GM21576 (cell line): ENCODE results near the gene PIRT.
"Not testable (repeated sequence)": the region's sequence is repeated elsewhere in the genome, so short reads cannot be mapped to it uniquely, and the experiment has no call there.

Experiments
- ATAC-seq: cut with Tn5 transposase; IDR thresholded peaks from one replicate; pipeline ENCODE4 v1.9.1; 2021; ENCODE audit warnings: mild to moderate bottlenecking, moderate library complexity; ENCODE audit not compliant: unreplicated experiment

The PIRT gene

GRCh38 chr17:10837921-10838320 is at the start of gene PIRT:
PIRT (minus strand) TSS chr17:10838087; CDS start chr17:10825645, 12,442 bp downstream.
- ATAC-seq, result no peak

GRCh38 chr17:10881959-10882358 is 44.1 kb upstream of the PIRT start:
- no peak for ATAC-seq

GRCh38 chr17:10879190-10879836 is 41.4 kb upstream of the PIRT start:
- ATAC-seq, result no peak

- ATAC-seq, result no peak
Measured at GRCh38 chr17:10875984-10876555, 38.2 kb upstream of the PIRT start.

- no peak for ATAC-seq
Measured at GRCh38 chr17:10875430-10875851, 37.6 kb upstream of the PIRT start.

GRCh38 chr17:10871914-10872313 is 34.0 kb upstream of the PIRT start:
- ATAC-seq, result no peak

GRCh38 chr17:10870336-10871050 is 32.6 kb upstream of the PIRT start:
- no peak for ATAC-seq

- not testable (repeated sequence) for ATAC-seq
Measured at GRCh38 chr17:10868744-10869143, 30.9 kb upstream of the PIRT start.

GRCh38 chr17:10859051-10859450 is 21.2 kb upstream of the PIRT start:
- no peak for ATAC-seq

- no peak for ATAC-seq
Measured at GRCh38 chr17:10857976-10858375, 20.1 kb upstream of the PIRT start.

- not testable (repeated sequence) for ATAC-seq
Measured at GRCh38 chr17:10846636-10847035, 8.7 kb upstream of the PIRT start.

- no peak for ATAC-seq
Measured at GRCh38 chr17:10845388-10845751, 7.5 kb upstream of the PIRT start.

GRCh38 chr17:10844621-10845387 is 6.9 kb upstream of the PIRT start:
- ATAC-seq, result peak; percentile 72

GRCh38 chr17:10843811-10844210 is 5.9 kb upstream of the PIRT start:
- no peak for ATAC-seq

GRCh38 chr17:10842658-10843057 is 4.8 kb upstream of the PIRT start:
- no peak for ATAC-seq

- ATAC-seq, result no peak
Measured at GRCh38 chr17:10838682-10839081, 795 bp upstream of the PIRT start.

GRCh38 chr17:10836966-10837590 is 809 bp downstream of the PIRT start:
- no peak for ATAC-seq

GRCh38 chr17:10836145-10836544 is 1.7 kb downstream of the PIRT start:
- no peak for ATAC-seq

GRCh38 chr17:10831696-10832095 is 6.2 kb downstream of the PIRT start:
- ATAC-seq, result no peak

GRCh38 chr17:10827898-10828552 is 9.9 kb downstream of the PIRT start:
- no peak for ATAC-seq

GRCh38 chr17:10824874-10825273 is 13.0 kb downstream of the PIRT start:
- no peak for ATAC-seq
